IMR-90 (cell line): ENCODE data around the gene ASXL2. TPM values are rescaled to one million over a fixed set of nuclear protein-coding genes. Genes with fewer than 3 reads are reported as not detected.

ENCODE experiments used
- ATAC-seq: fragments of 200-7000 bp; cut with Tn5 transposase; 2 replicates; pipeline ENCODE4 v1.9.1; 2020; ENCODE audit warnings: low read depth, mild to moderate bottlenecking, moderate library complexity
- BruUV-seq: library from RNA; stranded (reverse); fragments of 400-500 nt; replicated peaks from 2 replicates; lab custom pipeline; 2021; lab: Mats Ljungman, UMichigan
- CTCF ChIA-PET: fragments of 300-600 bp; formaldehyde crosslinking; extraction: SDS; loops from one replicate; lab custom pipeline; 2021; ENCODE audit warnings: antibody characterized with exemption; lab: Yijun Ruan, JAX
- POLR2A ChIA-PET: fragments of 300-600 bp; sonication (Branson Sonifier 250); formaldehyde crosslinking; loops from one replicate; lab custom pipeline; 2022; ENCODE audit warnings: antibody characterized with exemption; ENCODE audit not compliant: unreplicated experiment; lab: Charles Lee
- DNase-seq: peaks from one replicate; pipeline ENCODE4 v3.0.0; 2013
- H2AFZ ChIP-seq: replicated peaks from 2 replicates; pipeline ENCODE3; 2013; ENCODE audit warnings: low read length, mild to moderate bottlenecking; ENCODE audit not compliant: poor library complexity
- H2AK5ac ChIP-seq: 2 replicates; pipeline ENCODE4 v1.6.1; 2013; ENCODE audit warnings: low read depth, low read length, inconsistent platforms
- H2AK9ac ChIP-seq: replicated peaks from 2 replicates; pipeline ENCODE3; 2013; ENCODE audit warnings: mild to moderate bottlenecking, low read depth, low read length, moderate library complexity; ENCODE audit not compliant: poor library complexity
- H2BK120ac ChIP-seq: 2 replicates; pipeline ENCODE4 v1.6.1; 2013; ENCODE audit warnings: low read depth, low read length, inconsistent platforms
- H2BK15ac ChIP-seq: 3 replicates; pipeline ENCODE4 v1.6.1; 2013; ENCODE audit warnings: low read depth, low read length, inconsistent platforms
- H2BK20ac ChIP-seq: 2 replicates; pipeline ENCODE4 v1.6.1; 2013; ENCODE audit warnings: low read depth, mild to moderate bottlenecking, inconsistent platforms, low read length, moderate library complexity
- H2BK5ac ChIP-seq: 2 replicates; pipeline ENCODE4 v1.6.1; 2013; ENCODE audit warnings: mild to moderate bottlenecking, low read depth, low read length, inconsistent platforms; ENCODE audit not compliant: poor library complexity, severe bottlenecking
- H3K14ac ChIP-seq: replicated peaks from 2 replicates; pipeline ENCODE4 v1.6.1; 2013; ENCODE audit warnings: low read depth, low read length, inconsistent platforms
- H3K18ac ChIP-seq: 2 replicates; pipeline ENCODE4 v1.6.1; 2013; ENCODE audit warnings: low read depth, low read length, control low read depth
- H3K23ac ChIP-seq: 2 replicates; pipeline ENCODE4 v1.6.1; 2013; ENCODE audit warnings: low read depth, low read length, inconsistent platforms
- H3K27ac ChIP-seq: 2 replicates; pipeline ENCODE4 v1.5.1; 2013; ENCODE audit warnings: mild to moderate bottlenecking, control low read depth, low read length; ENCODE audit not compliant: insufficient read depth
- H3K27me3 ChIP-seq: 2 replicates; pipeline ENCODE4 v1.6.1; 2013; ENCODE audit warnings: low read length; ENCODE audit not compliant: control insufficient read depth, insufficient read depth
- H3K36me3 ChIP-seq: 2 replicates; pipeline ENCODE4 v1.6.1; 2013; ENCODE audit warnings: low read length, mixed read lengths; ENCODE audit not compliant: control insufficient read depth, insufficient read depth
- H3K4ac ChIP-seq: 2 replicates; pipeline ENCODE4 v1.6.1; 2013; ENCODE audit warnings: low read depth, low read length, inconsistent platforms
- H3K4me1 ChIP-seq: 2 replicates; pipeline ENCODE4 v1.6.1; 2013; ENCODE audit warnings: low read length, mixed read lengths; ENCODE audit not compliant: control insufficient read depth, insufficient read depth
- H3K4me2 ChIP-seq: 2 replicates; pipeline ENCODE4 v1.6.1; 2013; ENCODE audit warnings: low read depth, mild to moderate bottlenecking, control low read depth, low read length, moderate library complexity
- H3K4me3 ChIP-seq: 2 replicates; pipeline ENCODE4 v1.5.1; 2013; ENCODE audit warnings: low read depth, mild to moderate bottlenecking, control low read depth, low read length, moderate library complexity; ENCODE audit not compliant: insufficient read depth
- H3K56ac ChIP-seq: 2 replicates; pipeline ENCODE4 v1.6.1; 2013; ENCODE audit warnings: low read length, inconsistent platforms; ENCODE audit not compliant: insufficient read depth; ENCODE audit errors: extremely low read depth
- H3K79me1 ChIP-seq, 2 experiments: 2 replicates each; pipeline ENCODE4 v1.6.1; 2013; ENCODE audit warnings: low read length in 2 of 2, inconsistent platforms in 1 of 2, low read depth in 1 of 2
- H3K9ac ChIP-seq: 2 replicates; pipeline ENCODE4 v1.6.1; 2013; ENCODE audit warnings: low read depth, low read length, control low read depth
- H3K9me1 ChIP-seq: 2 replicates; pipeline ENCODE4 v1.6.1; 2013; ENCODE audit warnings: low read length, inconsistent platforms; ENCODE audit not compliant: insufficient read depth
- H3K9me3 ChIP-seq: 2 replicates; pipeline ENCODE4 v1.6.1; 2013; ENCODE audit warnings: low read length; ENCODE audit not compliant: control insufficient read depth, insufficient read depth
- H4K20me1 ChIP-seq: 2 replicates; pipeline ENCODE4 v1.6.1; 2013; ENCODE audit warnings: low read length, inconsistent platforms; ENCODE audit not compliant: insufficient read depth
- H4K5ac ChIP-seq: 2 replicates; pipeline ENCODE4 v1.6.1; 2013; ENCODE audit warnings: mild to moderate bottlenecking, low read depth, low read length, control low read depth
- H4K8ac ChIP-seq, 2 experiments: 2 replicates each; pipeline ENCODE4 v1.6.1; 2013; ENCODE audit warnings: low read depth in 2 of 2, low read length in 2 of 2, control low read depth in 1 of 2, inconsistent platforms in 1 of 2
- H4K91ac ChIP-seq: 2 replicates; pipeline ENCODE4 v1.6.1; 2013; ENCODE audit warnings: low read depth, low read length, inconsistent platforms; ENCODE audit not compliant: insufficient read depth
- SMC3 ChIP-seq: fragments of 150-350 bp; IDR thresholded peaks from 2 replicates; pipeline ENCODE4 v1.6.1; 2016; ENCODE audit warnings: low read depth, mild to moderate bottlenecking, antibody characterized with exemption, low read length, moderate library complexity
- WGBS, 2 experiments: methylation state at CpG; one replicate each; pipeline versions ENCODE4 v1.1.5 to v1.1.7; 2013; ENCODE audit warnings: missing lambda C conversion rate in 2 of 2; ENCODE audit not compliant: insufficient read length in 1 of 2; ENCODE audit errors: extremely low coverage in 2 of 2; 5-methylcytosine and 5-hydroxymethylcytosine counted together
- dilution Hi-C: fragments of 300-500 bp; cut with HindIII; formaldehyde crosslinking; loops from one replicate; pipeline ENCODE4 v1.14.3; 2018; ENCODE audit warnings: low sequenced_read_pairs; ENCODE audit not compliant: unreplicated experiment
- in situ Hi-C: fragments of 300-500 bp; cut with MboI; formaldehyde crosslinking; loops from 3 replicates; pipeline ENCODE4 v1.14.3; 2019; ENCODE audit warnings: low sequenced_read_pairs, inconsistent platforms, mixed read lengths
- intact Hi-C: fragments of 100-400 bp; cut with micrococcal nuclease; formaldehyde crosslinking; loops from 2 replicates; pipeline ENCODE4 v1.10.0; 2022
- polyA plus RNA-seq, 3 experiments: library from polyadenylated mRNA; depleted of rRNA; stranded (reverse); fragments of >200 nt; gene quantifications; 2 replicates each; pipeline ENCODE4 v1.2.3, GENCODE V29; 2012; ENCODE audit warnings: low replicate concordance in 1 of 3
- total RNA-seq: library from RNA; depleted of rRNA; stranded (reverse); fragments of >200 nt; gene quantifications from 2 replicates; pipeline ENCODE4 v1.2.3, GENCODE V29; 2012
- TF ChIP-seq, protein P1 (sequence below): conservative IDR thresholded peaks from 2 replicates; pipeline ENCODE4 v1.5.1; 2012; ENCODE audit warnings: mild to moderate bottlenecking, low read depth, low read length, improper control_type of control experiment
- TF ChIP-seq, protein P2 (sequence below): fragments of 150-350 bp; IDR thresholded peaks from 2 replicates; pipeline ENCODE4 v1.6.1; 2017; ENCODE audit warnings: mild to moderate bottlenecking, antibody characterized with exemption, low read length, low read depth

Gene ASXL2
- total and polyA plus RNA-seq, 2 of the 4 experiments (the other 2 are of a cell fraction), result 5.3 to 8.1 TPM

DNA sequence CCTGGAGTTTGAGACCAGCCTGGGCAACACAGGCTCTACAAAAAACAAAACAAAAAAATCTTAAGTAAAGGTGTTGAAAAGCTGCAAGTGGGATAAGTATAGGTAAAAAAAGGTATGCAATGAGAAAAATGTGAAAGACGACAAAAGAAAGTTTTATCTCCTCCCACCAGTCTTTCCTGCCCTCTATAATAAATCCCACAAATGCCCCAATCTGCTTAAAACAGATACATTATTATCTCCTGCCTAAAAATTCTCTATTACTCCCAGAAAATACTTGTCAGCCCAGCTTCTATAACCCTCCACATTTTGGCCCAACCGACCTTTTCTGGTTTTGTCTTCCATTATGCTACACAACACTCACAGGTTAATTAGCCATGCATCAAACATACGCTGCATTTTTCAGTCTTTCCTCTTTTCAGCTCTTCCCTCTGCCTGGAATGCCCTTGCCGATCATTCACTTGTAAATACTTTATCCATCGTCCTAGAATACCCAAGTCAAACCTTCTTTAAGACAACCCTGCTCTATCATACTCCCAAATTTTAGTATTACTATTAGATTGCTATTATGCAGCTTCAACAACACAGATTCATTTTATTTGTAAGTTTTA is 10.8 kb downstream of the ASXL2 start:
- no TSS peak for BruUV-seq
- whole genome bisulfite sequencing, 2 experiments, result 77% methylated on average over 2 of the region's 5 CpGs; no CpG with 5 or more reads in 1 of the 2 experiments
- TF ChIP-seq, protein P1, sequence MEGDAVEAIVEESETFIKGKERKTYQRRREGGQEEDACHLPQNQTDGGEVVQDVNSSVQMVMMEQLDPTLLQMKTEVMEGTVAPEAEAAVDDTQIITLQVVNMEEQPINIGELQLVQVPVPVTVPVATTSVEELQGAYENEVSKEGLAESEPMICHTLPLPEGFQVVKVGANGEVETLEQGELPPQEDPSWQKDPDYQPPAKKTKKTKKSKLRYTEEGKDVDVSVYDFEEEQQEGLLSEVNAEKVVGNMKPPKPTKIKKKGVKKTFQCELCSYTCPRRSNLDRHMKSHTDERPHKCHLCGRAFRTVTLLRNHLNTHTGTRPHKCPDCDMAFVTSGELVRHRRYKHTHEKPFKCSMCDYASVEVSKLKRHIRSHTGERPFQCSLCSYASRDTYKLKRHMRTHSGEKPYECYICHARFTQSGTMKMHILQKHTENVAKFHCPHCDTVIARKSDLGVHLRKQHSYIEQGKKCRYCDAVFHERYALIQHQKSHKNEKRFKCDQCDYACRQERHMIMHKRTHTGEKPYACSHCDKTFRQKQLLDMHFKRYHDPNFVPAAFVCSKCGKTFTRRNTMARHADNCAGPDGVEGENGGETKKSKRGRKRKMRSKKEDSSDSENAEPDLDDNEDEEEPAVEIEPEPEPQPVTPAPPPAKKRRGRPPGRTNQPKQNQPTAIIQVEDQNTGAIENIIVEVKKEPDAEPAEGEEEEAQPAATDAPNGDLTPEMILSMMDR, result no peak
- TF ChIP-seq SMC3, result no peak
- TF ChIP-seq, protein P2, sequence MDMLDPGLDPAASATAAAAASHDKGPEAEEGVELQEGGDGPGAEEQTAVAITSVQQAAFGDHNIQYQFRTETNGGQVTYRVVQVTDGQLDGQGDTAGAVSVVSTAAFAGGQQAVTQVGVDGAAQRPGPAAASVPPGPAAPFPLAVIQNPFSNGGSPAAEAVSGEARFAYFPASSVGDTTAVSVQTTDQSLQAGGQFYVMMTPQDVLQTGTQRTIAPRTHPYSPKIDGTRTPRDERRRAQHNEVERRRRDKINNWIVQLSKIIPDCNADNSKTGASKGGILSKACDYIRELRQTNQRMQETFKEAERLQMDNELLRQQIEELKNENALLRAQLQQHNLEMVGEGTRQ, result no peak
- Histone ChIP-seq H3K4me2 (no peak overlapping the region), H4K20me1 (peaks cover 17% of the 10 kb centered on the region; the same call in 1 of the 2 replicates), H3K9me3 (no peaks in the 10 kb centered on the region), H3K9me1 (0 out of 2 replicates have a peak, but pooled peaks cover 3% of the 10 kb centered on the region), H2AK5ac (no peak overlapping the region), H3K56ac (no peak overlapping the region), H3K4me1 (peaks cover 4% of the 10 kb centered on the region; the same call in 1 of the 2 replicates), H3K4me3 (no peak overlapping the region), H3K23ac (no peak overlapping the region), H3K4ac (no peak overlapping the region), H4K91ac (no peak overlapping the region), H2BK20ac (no peak overlapping the region), H3K79me1 (peaks cover 12 to 65% of the 10 kb centered on the region in 2 experiments), H2AFZ (no peak overlapping the region), H2AK9ac (no peak overlapping the region), H2BK15ac (no peak overlapping the region), H4K8ac (no peak overlapping the region), H2BK120ac (no peak overlapping the region), H3K36me3 (peaks cover 5% of the 10 kb centered on the region), H4K5ac (no peak overlapping the region), H3K27me3 (no peaks in the 10 kb centered on the region), H3K9ac (no peak overlapping the region), H2BK5ac (no peak overlapping the region), H3K27ac (no peak overlapping the region), H3K14ac (no peak overlapping the region), H3K18ac (no peak overlapping the region)
- DNase-seq (no peak), ATAC-seq (no peak)
- dilution Hi-C loops (no loop called here), in situ Hi-C loops (no loop called here), intact Hi-C loops (no loop called here)
- CTCF ChIA-PET, result interaction anchor here (0.6 to 0.8 kb wide), 2 partner anchors 23 to 25 kb away, joined by 3 read pairs; no protein-coding TSS in a partner anchor
- POLR2A ChIA-PET, result no interaction called here
